ENCODE results near the gene KCNK15.

The KCNK15 gene

DNA sequence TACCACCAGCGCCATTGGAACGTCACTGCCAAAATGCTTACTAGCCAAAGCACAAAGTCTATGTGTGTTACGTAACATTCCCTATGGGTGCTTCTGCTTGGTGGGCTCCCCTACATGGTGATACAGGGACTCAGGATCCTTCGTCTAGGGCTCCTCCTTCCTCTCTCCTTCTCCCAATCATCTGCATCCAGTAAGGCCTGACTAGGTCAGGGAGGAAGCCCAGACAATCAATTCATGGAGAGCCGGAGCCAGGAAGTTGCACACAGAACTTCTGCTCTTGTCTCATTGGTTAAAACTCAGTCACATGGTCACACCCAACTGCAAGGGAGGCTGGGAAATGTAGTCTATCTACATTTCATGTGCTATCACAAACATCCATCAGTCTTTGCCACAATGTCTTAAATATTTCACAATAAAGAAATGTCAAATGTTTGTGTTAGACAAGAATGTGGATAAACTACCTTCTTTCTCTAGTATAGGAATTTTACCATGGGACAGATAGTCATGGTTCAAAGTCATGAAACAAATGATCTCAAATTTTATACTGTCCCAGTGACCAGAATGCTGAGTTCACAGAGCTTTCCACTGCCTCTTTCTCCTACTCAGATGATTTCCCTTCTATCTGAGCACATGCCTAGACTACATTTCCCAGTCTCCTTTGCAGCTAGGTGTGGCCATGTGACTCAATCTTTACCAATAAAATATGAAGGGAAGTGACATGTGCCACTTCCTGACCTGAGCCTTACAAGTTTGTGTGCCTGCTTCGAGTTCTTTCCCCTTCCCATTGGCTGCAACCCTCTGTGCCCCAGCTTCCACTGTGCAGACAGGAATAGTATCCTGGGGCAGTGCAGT, 9.3 kb upstream of the KCNK15 start:
- DNase-seq: peak; percentile 73

DNA sequence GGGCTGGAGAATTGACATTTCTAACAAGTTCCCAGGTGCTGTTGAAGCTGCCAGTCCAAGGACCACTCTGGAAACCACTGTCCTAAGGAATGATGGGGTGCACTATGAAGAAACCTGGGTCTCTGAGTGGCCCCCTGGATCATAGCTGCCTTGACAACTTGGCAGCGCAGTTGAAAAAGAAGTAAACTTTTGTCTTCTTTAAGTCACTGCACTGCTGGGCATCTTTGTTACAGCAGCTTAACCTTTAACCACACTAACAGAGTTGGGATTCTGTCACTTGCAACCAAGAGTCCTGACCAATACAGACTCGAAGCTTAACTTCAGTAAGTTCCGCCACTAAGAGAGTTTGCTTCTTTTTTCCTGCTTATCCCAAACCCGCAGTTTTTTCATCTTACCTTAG, 8.5 kb upstream of the KCNK15 start:
- DNase-seq: no peak

DNA sequence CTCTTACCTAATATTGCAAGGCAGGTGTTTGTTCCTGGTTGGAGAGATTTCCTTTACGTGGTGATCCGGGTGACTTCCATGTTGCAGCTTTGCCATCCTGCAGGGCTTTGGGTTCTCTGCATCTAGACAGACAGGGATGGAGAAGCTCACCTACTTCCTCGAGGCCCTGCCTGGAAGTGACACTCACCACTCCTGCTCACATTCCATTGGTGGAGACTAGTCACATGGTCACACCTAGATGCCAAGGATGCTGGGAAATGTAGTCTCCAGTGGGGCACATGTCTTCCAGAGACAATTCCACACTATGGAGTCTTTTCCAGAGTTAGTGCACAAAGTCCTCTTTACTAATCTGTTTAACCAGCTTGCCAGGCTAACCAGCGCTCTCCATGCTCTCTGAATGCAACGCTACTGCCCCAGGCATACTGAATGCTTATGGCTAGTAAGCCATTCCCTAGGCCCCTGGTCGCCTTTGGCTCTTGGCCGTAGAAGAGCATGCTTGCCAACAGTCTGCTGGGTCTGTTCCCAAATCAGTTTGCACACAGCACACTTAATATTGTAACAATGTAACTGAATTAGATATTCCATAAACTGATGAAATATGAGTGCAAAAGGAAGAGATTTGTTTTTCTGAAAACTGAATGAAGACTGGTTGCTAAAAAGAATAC, 6.7 kb upstream of the KCNK15 start:
- peak; percentile 74 for DNase-seq

DNA sequence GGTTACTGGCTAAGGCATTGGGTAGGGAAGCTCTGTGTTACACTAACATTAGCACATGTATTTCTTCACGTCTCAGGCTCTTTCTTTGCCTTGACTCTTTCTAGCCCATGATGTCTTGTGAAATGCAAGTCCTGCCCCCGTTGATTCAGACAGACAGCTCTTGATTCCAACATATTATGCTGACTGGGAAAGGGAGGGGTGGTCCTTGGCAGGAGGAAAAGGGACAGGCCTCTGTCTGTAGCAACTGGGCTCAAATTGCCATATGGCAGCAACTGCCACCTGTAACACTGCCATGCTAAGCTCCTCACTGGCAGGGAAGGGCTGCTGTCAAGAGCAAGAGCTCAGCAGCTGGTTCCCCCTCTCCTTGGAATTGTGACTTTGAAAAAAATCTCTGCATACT, 5.7 kb upstream of the KCNK15 start:
- peak; percentile 82 for DNase-seq

DNA sequence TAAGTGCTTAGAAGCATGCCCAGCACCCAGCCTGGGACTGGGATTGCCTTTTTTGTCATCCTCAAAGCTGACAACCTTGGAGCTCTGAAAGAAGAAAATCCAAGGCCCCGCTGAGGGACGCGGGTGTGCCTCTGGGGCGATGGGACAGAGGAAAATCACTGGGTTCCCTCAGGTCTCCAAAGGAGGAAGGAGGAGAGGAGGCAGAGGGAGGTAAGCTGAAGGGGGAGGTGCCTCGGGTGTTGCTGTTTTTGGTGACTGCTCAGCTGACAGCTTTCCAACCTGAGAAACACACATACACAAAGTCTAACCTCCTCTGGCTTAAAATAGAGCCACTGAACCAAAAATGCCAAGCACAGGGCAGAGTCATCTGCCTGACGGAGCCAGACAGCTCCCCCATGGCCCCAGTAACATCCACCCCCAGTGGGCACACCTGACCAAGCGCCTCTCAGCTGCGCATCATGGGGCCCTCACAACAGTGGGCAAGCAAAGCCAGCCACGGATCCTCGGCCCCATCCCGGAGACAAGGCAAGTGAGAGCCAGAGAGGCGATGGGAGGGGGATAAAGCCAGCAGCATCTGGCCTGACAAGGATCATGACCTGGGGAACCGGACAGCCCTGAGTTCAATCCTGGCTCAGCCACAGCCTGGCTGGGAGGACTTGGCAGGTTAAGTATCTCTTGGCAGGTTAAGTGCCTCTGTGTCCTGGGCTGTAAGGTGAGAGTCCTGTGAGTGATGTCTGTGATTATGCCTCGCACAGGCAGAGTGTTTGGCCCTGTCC, 3.2 kb upstream of the KCNK15 start:
- DNase-seq: no peak

DNA sequence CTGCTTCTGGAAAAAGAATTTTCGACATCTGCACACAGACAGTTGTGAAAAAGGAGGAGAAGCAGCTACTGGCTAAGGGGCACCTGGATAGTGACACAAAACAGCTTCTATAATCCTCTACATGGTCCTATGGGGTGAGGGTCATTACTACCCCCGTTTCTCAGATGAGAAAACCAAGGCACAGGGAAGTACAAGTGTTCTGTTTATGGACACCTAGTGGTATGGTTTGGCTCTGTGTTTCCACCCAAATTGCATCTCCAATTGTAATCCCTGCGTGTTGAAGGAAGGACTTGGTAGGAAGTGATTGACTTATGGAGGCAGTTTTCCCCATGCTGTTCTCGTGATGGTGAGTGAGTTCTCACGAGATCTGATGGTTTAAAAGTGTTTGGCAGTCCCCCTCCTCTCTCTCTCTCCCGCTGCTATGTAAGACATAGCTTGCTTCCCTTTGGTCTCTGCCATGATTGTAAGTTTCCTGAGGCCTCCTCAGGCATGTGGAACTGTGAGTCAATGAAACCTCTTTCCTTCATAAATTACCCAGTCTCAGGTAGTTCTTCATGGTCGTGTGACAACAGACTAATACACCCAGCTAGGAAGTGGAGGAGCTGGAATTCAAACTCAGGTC, 2.5 kb upstream of the KCNK15 start:
- no peak for DNase-seq

DNA sequence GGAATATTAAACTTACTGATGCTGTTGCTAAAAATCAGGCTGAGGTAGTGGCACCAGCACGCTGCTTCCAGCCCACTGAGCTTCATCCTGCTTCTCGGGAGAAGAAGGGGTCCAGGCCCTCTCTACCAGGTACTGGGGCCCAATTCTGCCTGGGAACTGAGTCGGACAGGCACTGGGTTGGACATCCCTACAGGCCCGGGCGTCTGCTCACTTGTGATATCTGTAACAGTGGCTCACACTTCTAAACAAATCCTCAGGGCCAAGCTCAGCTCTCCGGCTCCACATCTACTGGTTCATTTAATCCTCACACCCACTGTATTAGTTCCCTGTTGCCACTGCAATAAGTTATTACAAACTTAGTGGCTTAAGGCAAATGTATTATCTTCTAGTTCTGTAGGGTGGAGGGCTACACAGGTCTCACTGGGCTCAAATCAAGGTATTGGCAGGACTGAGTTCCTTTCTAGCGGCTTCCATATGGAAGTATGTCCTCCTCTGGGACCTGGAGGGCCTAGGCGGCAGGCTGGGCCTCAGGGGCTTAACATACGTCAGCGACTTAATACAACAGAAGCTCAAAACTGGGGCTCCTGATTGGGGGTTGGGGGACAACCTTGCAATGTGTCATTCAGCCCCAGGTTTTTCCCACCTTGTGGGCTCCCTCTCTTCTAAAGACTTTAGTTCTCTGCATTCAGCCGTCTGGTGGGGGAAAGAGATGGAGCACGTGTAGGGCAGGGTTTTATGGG, 1.6 kb upstream of the KCNK15 start:
- DNase-seq: no peak

DNA sequence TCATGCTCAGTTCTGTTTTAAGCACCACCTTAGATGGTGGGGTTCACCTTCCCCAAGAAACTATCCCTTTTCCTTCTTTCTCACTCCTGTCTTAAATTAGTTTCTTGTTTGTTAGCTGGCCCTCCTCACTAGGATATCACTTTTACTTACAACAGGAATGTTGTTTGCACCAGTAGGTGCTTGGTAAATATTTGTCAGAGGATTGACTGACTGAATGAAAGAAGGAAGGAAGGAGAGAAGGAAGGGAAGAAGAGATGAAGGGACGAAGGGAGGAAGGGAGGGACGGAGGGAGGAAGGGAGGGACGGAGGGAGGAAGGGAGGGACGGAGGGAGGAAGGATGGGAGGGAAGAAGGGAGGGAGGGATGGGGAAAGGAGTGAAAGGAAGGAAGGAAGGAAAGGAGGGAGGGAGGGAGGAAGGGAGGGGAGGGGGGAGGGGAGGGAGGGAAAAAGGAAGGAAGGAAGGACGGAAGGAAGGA, 505 bp upstream of the KCNK15 start:
- DNase-seq: no peak

DNA sequence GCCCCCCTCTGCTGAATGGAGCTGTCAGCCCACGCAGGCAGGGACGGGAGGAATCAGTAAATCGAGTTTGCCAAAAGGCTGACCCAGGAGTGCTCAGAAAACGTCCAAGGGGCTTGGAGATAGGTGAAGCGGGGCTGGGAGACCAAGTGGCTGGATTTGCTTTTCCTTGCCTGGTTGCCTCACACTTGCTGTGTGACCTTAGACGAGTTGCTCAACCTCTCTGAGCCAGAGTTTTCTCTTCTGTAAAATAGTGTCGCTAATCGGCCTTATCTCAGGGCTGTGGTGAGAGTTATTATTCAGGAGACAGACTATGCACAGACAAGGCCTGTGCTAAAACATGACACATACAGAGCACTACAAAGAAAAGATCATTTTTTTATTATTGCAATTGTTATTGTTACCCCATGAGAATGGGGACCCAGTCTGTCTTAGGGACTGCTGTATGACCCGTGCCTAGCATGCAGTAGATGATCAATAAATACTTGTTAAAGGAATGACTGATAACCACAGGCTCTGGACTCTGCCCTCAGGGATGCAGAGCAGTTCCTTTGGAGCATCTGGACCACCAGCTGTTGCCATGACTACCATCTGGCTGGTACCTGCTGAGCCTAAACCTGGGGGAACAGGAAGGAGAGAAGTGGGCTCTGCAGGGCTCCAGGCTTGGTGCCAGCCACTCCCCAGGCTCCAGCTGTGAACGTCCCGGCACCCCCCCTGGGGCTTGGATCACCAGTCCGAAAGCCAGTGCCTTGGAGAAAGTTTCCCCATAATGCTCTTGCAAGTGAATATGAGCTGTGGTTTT, 901 bp downstream of the KCNK15 start:
- peak; percentile 88 for DNase-seq

DNA sequence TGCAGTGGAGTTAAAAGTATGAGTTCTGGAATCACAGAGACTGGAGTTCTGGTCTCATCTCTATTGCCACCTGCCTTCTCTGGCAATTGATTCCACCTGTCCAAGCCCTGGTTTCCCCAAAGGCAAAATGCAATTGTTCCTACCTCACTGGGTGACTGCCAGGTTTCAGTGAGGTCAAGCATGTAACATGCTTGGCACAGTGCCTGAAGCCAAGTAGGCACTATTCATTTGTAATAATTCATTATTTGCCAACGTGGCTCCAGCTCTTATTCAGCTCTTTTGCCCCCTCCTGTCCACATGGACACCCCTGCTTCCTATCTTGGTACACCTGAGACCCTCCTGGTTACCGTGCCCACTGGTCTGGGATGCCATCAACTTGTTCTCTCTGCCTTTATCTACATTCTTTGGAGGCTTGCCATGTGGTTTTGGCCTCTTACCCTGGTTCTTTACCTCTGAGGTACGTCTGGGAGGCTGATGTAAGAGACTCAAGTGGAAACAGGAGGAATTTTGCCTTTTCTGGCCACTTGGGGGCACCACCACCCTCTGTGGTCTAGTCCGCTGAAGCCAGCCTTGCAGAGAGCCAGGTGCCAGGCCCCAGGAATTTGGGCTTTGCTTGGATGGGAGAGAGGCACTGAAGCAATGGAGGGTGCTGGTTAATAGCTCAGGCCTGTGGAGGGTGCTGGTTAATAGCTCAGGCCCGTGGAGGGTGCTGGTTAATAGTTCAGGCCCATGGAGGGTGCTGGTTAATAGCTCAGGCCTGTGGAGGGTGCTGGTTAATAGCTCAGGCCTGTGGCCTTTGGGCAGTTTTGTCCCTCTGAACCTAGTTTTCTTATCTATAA, 1.7 kb downstream of the KCNK15 start:
- peak; percentile 88 for DNase-seq

DNA sequence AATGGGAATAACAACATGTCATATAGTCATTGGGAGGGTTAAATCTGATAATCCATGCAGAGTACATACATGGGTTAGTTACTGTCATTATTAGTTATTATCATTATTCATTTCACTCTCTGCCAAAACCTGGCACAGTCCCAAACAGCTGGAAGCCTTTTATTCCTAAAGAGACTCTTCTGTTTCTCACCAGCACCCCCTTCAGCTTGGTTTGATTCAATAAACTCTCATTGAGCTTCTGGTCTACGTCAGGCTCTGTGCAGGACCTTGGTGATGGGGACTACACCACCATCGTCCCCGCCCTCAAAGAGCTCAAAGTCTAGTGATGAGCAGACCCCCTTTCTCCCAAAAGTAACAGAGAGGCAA, 2.3 kb downstream of the KCNK15 start:
- no peak for DNase-seq

DNA sequence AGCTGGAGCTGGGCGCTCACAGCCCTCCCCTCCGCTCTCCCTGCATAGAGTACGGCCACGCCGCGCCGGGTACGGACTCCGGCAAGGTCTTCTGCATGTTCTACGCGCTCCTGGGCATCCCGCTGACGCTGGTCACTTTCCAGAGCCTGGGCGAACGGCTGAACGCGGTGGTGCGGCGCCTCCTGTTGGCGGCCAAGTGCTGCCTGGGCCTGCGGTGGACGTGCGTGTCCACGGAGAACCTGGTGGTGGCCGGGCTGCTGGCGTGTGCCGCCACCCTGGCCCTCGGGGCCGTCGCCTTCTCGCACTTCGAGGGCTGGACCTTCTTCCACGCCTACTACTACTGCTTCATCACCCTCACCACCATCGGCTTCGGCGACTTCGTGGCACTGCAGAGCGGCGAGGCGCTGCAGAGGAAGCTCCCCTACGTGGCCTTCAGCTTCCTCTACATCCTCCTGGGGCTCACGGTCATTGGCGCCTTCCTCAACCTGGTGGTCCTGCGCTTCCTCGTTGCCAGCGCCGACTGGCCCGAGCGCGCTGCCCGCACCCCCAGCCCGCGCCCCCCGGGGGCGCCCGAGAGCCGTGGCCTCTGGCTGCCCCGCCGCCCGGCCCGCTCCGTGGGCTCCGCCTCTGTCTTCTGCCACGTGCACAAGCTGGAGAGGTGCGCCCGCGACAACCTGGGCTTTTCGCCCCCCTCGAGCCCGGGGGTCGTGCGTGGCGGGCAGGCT, 4.6 kb downstream of the KCNK15 start:
- DNase-seq: no peak

DNA sequence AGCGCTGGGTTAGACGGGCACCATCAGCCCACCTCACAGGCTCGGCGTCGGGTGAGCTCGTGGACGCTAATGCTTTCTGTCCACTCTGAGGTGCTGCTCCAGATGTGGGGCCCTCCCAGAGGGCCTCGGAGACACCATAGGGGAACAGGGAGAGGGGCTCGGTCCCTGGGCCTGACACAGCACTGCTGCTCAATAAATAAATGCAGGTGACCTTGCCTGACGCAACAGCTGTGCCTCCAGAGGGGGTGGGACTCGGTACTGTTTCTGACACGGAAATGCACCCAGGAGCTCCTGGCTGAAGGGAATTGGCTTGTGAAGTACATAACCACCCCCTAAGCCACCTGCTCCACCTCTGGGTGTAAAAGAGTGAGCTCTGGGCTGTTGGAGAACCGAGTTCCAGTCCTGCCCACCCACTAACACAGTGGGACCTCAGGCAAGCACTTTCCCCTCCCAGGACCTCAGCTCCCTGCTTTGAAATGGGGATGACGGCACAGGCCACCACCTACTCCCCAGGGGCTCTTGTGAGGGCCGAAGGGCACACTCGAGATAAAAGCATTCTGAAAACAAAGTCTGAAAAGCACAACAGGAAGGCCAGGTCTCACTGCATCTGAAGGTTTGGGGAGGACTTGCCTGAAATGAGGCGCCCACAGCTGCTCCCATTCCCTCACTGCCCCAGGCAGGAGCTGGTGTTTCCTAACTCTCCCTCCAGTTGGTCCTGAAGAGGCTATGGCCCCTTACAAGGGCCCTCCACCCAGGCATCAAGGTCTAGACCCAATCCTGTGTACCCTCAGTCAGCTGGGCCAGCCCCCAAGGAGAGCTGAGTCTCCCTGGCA, 6.7 kb downstream of the KCNK15 start:
- no peak for DNase-seq

DNA sequence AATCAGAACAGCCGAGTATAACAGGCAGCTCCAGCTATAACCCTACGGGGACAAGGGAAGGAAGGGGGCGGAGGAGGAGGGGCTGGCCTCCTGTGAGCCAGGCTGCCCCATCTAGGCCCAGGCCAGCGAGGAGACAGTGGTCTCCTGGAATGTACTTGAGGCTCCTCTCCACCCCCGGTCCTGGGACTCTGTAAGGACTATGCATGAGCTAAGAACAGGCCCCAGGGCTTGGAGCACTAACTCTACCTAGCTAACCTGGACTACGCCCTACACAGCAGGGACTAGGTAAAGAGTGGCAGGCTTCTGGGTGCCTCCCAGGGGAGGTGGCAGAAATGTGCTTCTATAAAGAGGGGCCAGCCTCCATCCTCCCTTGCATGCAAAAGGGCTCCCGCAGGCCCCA, 8.9 kb downstream of the KCNK15 start:
- no peak for DNase-seq

DNA sequence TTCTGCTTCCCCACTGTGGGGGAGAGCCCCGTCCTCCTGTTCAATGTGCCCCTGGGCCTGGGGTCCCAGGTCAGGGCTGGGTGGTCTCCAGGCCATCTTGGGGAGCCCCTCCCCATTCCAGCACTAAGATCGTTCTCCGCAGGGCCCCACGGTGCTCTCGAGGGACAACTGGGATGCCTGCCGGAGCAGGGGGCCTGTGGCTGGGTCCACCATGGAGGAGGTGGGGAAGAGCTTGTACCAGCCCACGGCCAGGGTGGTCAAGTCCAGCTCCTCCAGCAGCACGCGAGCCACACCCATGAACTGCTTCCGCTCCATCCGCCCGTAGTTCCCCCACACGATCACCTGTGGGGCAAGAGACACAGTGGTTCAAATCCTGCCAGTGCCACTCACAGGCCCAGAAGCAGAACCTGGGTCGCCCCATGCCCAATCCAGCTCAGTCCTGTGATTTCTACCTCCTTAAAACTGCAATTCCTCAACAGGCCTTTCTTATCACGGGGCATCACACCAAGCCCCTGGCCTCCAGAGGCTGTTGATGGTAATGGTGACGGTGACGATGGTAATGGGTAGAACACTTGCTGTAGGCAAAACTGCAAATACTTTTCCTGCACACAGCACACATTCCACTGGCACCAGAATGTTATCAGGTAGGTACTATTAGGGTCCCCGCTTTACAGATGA, 10.5 kb downstream of the KCNK15 start:
- DNase-seq: no peak

DNA sequence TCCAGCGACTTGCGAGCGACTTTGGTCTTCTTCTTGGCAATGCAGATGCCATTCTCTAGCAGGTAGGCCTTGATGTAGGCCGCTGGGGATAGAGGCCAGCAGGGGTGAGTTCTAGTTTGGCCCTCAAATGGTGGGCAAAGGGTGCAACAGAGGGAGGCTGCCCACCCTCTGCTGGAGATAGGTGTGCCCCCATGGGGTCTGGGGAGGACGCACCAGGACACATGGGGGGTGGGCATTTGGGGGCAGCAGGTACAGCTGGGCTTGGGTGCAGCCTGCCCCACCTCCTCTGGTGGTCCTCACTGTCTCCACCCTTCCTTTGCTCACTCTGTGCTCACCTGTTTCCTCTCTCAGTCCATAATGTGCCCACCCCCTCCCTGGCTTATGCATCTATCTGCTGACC, 11.3 kb downstream of the KCNK15 start:
- DNase-seq: no peak

DNA sequence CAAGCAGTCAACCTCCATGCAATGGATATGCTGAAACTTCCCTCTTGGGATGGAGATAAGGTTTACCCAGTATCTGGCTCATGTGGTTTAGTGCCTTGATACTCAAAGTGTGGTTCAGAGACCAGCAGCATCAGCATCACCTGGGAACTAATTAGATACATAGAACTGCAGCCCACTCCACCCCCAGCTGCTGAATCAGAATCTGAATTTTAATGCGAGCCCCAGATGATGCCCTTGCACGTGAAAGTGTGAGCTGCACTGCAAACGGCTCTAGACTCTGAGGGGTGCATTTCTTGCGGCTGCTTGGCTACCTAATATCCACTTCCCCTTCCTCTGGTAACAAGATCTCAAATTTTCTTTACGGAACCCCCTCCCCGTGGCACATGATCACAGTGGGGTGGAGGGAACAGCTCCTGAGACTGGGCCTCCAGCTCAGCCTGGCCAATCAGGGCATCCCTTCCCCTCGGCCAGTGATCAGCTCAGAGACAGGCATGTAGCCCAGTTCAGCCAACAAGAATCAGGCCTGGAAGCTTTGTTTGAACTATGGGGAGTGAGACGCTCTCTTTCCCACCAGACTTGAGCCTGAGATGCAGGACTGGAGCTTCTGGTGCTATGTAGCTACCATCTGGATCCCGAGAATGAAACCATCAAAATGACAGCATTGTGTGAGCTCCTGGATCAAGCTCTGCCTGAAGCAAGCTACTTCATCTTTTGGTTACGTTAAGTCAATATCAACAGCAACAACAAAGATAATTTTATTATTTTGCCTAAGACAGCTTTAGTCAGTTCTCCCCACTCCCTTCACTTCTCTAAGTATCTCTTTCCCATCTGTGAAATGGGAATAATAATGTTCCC, 12.8 kb downstream of the KCNK15 start:
- DNase-seq: no peak

All from NCI-H2171 (cell line).